WTC11 (cell line): Measurements from ENCODE around the gene BORCS5. TPM values are rescaled to one million over a fixed set of nuclear protein-coding genes. Genes with fewer than 3 reads are reported as not detected.

Experiments used
- ATAC-seq: fragments of 200-7000 bp; cut with Tn5 transposase; 2 replicates; pipeline ENCODE4 v1.10.0; 2021; ENCODE audit warnings: mild to moderate bottlenecking, moderate library complexity
- CTCF ChIA-PET: fragments of 300-600 bp; sonication (Branson Sonifier 250); formaldehyde crosslinking; loops from one replicate; lab custom pipeline; 2021; ENCODE audit warnings: antibody characterized with exemption; lab: Charles Lee
- POLR2A ChIA-PET: fragments of 350-600 bp; sonication (Branson Sonifier 250); formaldehyde crosslinking; loops from one replicate; lab custom pipeline; 2021; ENCODE audit warnings: antibody characterized with exemption; lab: Charles Lee
- DNase-seq: peaks from one replicate; pipeline ENCODE4 v3.0.0; 2021; ENCODE audit warnings: low spot score
- H3K27ac Mint-ChIP-seq: 2 replicates; pipeline ENCODE4 v1.8.0; 2021; ENCODE audit warnings: mixed read lengths
- H3K27me3 Mint-ChIP-seq: 2 replicates; pipeline ENCODE4 v1.8.0; 2021; ENCODE audit warnings: low read depth, mild to moderate bottlenecking, moderate library complexity, mixed read lengths
- H3K36me3 Mint-ChIP-seq: 2 replicates; pipeline ENCODE4 v1.8.0; 2021; ENCODE audit warnings: mixed read lengths
- H3K4me1 Mint-ChIP-seq: 2 replicates; pipeline ENCODE4 v1.8.0; 2022; ENCODE audit warnings: mixed read lengths
- H3K4me3 Mint-ChIP-seq: 2 replicates; pipeline ENCODE4 v1.8.0; 2021; ENCODE audit warnings: mild to moderate bottlenecking, moderate library complexity, mixed read lengths
- H3K9me3 Mint-ChIP-seq: 2 replicates; pipeline ENCODE4 v1.8.0; 2021; ENCODE audit warnings: mixed read lengths
- ARID4B ChIP-seq: sonication (generic); formaldehyde crosslinking; IDR thresholded peaks from 2 replicates; pipeline ENCODE4 v1.8.0; 2023; ENCODE audit warnings: missing genetic modification reagents, mild to moderate bottlenecking, borderline replicate concordance
- ATF3 ChIP-seq: sonication (generic); formaldehyde crosslinking; conservative IDR thresholded peaks from 2 replicates; pipeline ENCODE4 v1.8.1; 2022; ENCODE audit warnings: mild to moderate bottlenecking, missing genetic modification reagents
- CREM ChIP-seq: sonication (generic); formaldehyde crosslinking; IDR thresholded peaks from 2 replicates; pipeline ENCODE4 v1.8.1; 2022; ENCODE audit warnings: mild to moderate bottlenecking, missing genetic modification reagents, moderate library complexity
- ERG ChIP-seq: fragments of 250-450 bp; sonication (Bioruptor Pico); IDR thresholded peaks from 2 replicates; pipeline ENCODE4 v1.8.0; 2021; ENCODE audit warnings: mild to moderate bottlenecking
- JAZF1 ChIP-seq: fragments of 250-450 bp; sonication (Bioruptor Pico); IDR thresholded peaks from 2 replicates; pipeline ENCODE4 v1.9.0; 2021; ENCODE audit warnings: moderate library complexity, mild to moderate bottlenecking, inconsistent platforms
- JUN ChIP-seq: sonication (generic); formaldehyde crosslinking; IDR thresholded peaks from 2 replicates; pipeline ENCODE4 v1.8.0; 2023; ENCODE audit warnings: mild to moderate bottlenecking, missing genetic modification reagents
- NFE2L1 ChIP-seq: sonication (generic); formaldehyde crosslinking; IDR thresholded peaks from 2 replicates; pipeline ENCODE4 v1.8.1; 2023; ENCODE audit warnings: missing genetic modification reagents
- NFYB ChIP-seq: sonication (generic); formaldehyde crosslinking; conservative IDR thresholded peaks from 2 replicates; pipeline ENCODE4 v1.8.0; 2022; ENCODE audit warnings: low read depth, missing genetic modification reagents
- SMAD3 ChIP-seq: sonication (generic); formaldehyde crosslinking; IDR thresholded peaks from 2 replicates; pipeline ENCODE4 v1.8.0; 2022; ENCODE audit warnings: missing genetic modification reagents, mild to moderate bottlenecking, borderline replicate concordance
- SP1 ChIP-seq: sonication (generic); formaldehyde crosslinking; conservative IDR thresholded peaks from 2 replicates; pipeline ENCODE4 v1.8.1; 2022; ENCODE audit warnings: missing genetic modification reagents
- STAT6 ChIP-seq: sonication (generic); formaldehyde crosslinking; conservative IDR thresholded peaks from 2 replicates; pipeline ENCODE4 v1.8.1; 2023; ENCODE audit warnings: mild to moderate bottlenecking, low read depth, missing genetic modification reagents, moderate library complexity
- ZBTB21 ChIP-seq: sonication (generic); formaldehyde crosslinking; IDR thresholded peaks from 2 replicates; pipeline ENCODE4 v1.8.1; 2023; ENCODE audit warnings: mild to moderate bottlenecking, missing genetic modification reagents, borderline replicate concordance
- ZNF219 ChIP-seq: sonication (generic); formaldehyde crosslinking; IDR thresholded peaks from 2 replicates; pipeline ENCODE4 v1.8.0; 2023; ENCODE audit warnings: missing genetic modification reagents, mild to moderate bottlenecking, borderline replicate concordance
- ZNF263 ChIP-seq: sonication (generic); formaldehyde crosslinking; IDR thresholded peaks from 2 replicates; pipeline ENCODE4 v1.8.1; 2022; ENCODE audit warnings: low read depth, mild to moderate bottlenecking, moderate library complexity, missing genetic modification reagents
- ZNF317 ChIP-seq: sonication (generic); formaldehyde crosslinking; IDR thresholded peaks from 2 replicates; pipeline ENCODE4 v1.8.1; 2023; ENCODE audit warnings: low read depth, mild to moderate bottlenecking, moderate library complexity, missing genetic modification reagents, borderline replicate concordance
- ZNF396 ChIP-seq: fragments of 250-450 bp; sonication (Bioruptor Pico); IDR thresholded peaks from 2 replicates; pipeline ENCODE4 v1.8.0; 2021; ENCODE audit warnings: mild to moderate bottlenecking, moderate library complexity, borderline replicate concordance
- ZNF671 ChIP-seq: fragments of 250-450 bp; sonication (Bioruptor Pico); IDR thresholded peaks from 2 replicates; pipeline ENCODE4 v1.8.0; 2021; ENCODE audit warnings: mild to moderate bottlenecking
- total RNA-seq: library from RNA; stranded (reverse); gene quantifications from 3 replicates; pipeline ENCODE4 v1.2.3, GENCODE V29; 2021

The BORCS5 gene
- total RNA-seq, 1 experiment from 2014 or later = 16.4 TPM

- ChIA-PET CTCF (interaction anchor here (0.6 to 1.9 kb wide), 13 partner anchors 9 to 338 kb away, joined by 3 to 9 read pairs (median 4); partner anchors contain the start of gene LRP6), POLR2A (interaction anchor here (0.9 to 1.3 kb wide), 4 partner anchors 11 to 341 kb away, joined by 3 read pairs; no protein-coding TSS in a partner anchor)
- Mint-ChIP-seq H3K27ac (peak overlapping the region; percentile 60; the same call in 1 of the 2 replicates), H3K4me1 (peaks cover 28% of the 10 kb centered on the region), H3K27me3 (no peaks in the 10 kb centered on the region), H3K4me3 (peak overlapping the region; percentile 82), H3K9me3 (no peaks in the 10 kb centered on the region), H3K36me3 (no peaks in the 10 kb centered on the region)
- ATAC-seq (no peak), DNase-seq (no peak)
- no peak for TF ChIP-seq ZBTB21 (CRISPR knock-in tag)
- TF ChIP-seq ZNF671 = no peak
- TF ChIP-seq SP1 (CRISPR knock-in tag) = no peak
- no peak for TF ChIP-seq NFE2L1 (CRISPR knock-in tag)
- TF ChIP-seq SMAD3 (CRISPR knock-in tag) = no peak
- no peak for TF ChIP-seq STAT6 (CRISPR knock-in tag)
- TF ChIP-seq ATF3 (CRISPR knock-in tag) = no peak
- no peak for TF ChIP-seq ERG (CRISPR knock-in tag)
- TF ChIP-seq ZNF317 = no peak
- no peak for TF ChIP-seq CREM
- TF ChIP-seq ZNF219 (CRISPR knock-in tag) = no peak
- TF ChIP-seq JAZF1 (CRISPR knock-in tag) = no peak
- TF ChIP-seq ZNF263 (CRISPR knock-in tag) = no peak
- TF ChIP-seq JUN = no peak
- TF ChIP-seq ARID4B = no peak
- TF ChIP-seq ZNF396 (CRISPR knock-in tag) = no peak
These were observed 397 bp upstream of the BORCS5 start for GRCh38 chr12:12356467-12356895.

GRCh38 chr12:12357719-12358461 lies 1.0 kb downstream of the BORCS5 start:
- ATAC-seq = no peak
- DNase-seq = no peak
- ChIA-PET CTCF (interaction anchor here (0.8 to 1.9 kb wide), 12 partner anchors 8 to 379 kb away, joined by 3 to 9 read pairs (median 3); partner anchors contain the start of gene MANSC1), POLR2A (interaction anchor here (0.5 to 1.3 kb wide), 5 partner anchors 10 to 368 kb away, joined by 3 to 6 read pairs (median 4); no protein-coding TSS in a partner anchor)
- Mint-ChIP-seq H3K27ac (peak overlapping the region; percentile 64), H3K4me3 (peak overlapping the region; percentile 82), H3K9me3 (no peaks in the 10 kb centered on the region), H3K27me3 (no peaks in the 10 kb centered on the region), H3K4me1 (peaks cover 28% of the 10 kb centered on the region), H3K36me3 (no peaks in the 10 kb centered on the region)
- TF ChIP-seq NFYB (CRISPR knock-in tag) (no peak), ERG (CRISPR knock-in tag) (no peak)
